ENCODE data around the gene ADK. TPM values are rescaled to one million over a fixed set of nuclear protein-coding genes. Genes with fewer than 3 reads are reported as not detected.

Gene ADK
- total RNA-seq, 1 donor from 2014 or later, result 32.5 TPM

GRCh38 chr10:74379474-74379873 lies 228.5 kb downstream of the ADK start:
- no peak for ATAC-seq
- intact Hi-C loops (cut with DNase I), result no loop called here
- DNase-seq (ENCODE audit: low spot score), result no peak

DNA sequence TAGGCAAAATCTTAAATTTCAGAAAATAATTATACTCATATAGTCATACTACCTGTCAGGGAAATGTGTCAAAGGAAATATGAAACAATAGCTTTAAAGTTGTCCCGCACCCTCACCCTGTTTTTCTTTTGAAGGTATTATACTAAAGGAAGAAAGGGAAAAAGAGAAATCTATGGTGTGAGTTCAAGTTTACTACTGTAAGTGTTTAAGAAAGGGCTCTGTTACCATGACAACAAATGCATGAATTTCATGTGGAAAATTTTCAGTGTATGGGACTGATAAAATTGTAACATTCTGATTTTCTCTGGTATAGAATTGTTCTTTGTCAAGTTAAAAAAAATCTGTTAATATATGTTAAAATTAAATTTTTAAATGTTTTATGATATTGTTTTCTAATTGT lies 229.8 kb downstream of the ADK start:
- no peak for ATAC-seq

DNA sequence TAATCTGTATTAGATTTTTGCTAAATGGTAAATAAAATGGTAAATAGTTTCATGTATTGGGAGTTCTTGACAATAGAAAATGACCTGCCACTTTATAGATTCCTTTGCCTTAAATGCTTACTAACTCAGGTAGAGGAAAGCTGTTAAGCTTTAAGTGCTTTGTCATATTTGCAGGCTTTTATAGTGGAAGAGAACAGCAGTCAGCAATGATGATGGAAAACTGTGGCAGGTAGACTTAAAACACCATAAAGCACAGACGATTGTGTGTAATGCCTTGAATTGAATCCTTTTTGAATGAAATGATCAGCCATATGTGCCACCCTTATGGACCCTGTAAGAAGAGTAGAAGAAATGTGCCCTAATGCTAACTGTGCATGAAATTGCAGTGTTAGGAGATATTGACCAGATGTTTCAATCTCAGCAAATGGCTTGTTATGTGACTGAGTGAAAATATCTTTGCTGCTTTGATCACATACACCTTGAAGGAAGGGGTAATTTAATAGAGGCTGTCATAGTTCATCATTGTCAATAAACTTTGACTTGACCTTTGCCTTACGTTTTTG lies 230.4 kb downstream of the ADK start:
- DNase-seq (ENCODE audit: low spot score) (no peak), ATAC-seq (no peak)
- intact Hi-C loops (cut with DNase I), result no loop called here

More for the DNA sequence above, 229.8 kb downstream of the ADK start:
- intact Hi-C loops (cut with DNase I), result no loop called here
- no peak for DNase-seq (ENCODE audit: low spot score)

- ATAC-seq (no peak), DNase-seq (ENCODE audit: low spot score) (no peak)
- intact Hi-C loops (cut with DNase I), result no loop called here
Measured at GRCh38 chr10:74382663-74383062, 231.6 kb downstream of the ADK start.

DNA sequence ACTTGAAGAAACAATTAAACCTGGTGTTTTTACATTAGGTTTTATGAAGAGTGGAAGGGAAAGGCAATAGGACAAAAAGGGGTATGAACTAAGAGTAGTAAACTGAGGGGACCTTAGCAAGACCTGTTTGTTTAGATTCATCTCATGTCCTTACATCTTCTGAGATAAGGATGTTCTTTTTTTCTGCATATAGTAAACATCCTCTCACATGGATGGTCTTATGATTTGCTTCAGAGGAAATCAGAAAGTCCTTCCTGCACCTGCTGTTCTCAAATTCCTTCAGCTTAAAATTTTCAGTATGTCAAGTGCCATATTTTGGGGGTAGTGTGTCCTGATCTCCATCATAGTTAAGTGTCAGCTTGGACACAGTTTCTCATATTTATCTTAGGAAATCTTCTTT lies 232.6 kb downstream of the ADK start:
- DNase-seq (ENCODE audit: low spot score) (no peak), ATAC-seq (no peak)
- intact Hi-C loops (cut with DNase I), result no loop called here

GRCh38 chr10:74384615-74385183 lies 233.7 kb downstream of the ADK start:
- ATAC-seq, result no peak
- intact Hi-C loops (cut with DNase I), result no loop called here
- no peak for DNase-seq (ENCODE audit: low spot score)

- no peak for DNase-seq (ENCODE audit: low spot score)
- no peak for ATAC-seq
- intact Hi-C loops (cut with DNase I), result no loop called here
Measured at GRCh38 chr10:74388801-74389200, 237.8 kb downstream of the ADK start.

GRCh38 chr10:74391786-74392185 lies 240.8 kb downstream of the ADK start:
- DNase-seq (ENCODE audit: low spot score) (no peak), ATAC-seq (no peak)
- intact Hi-C loops (cut with DNase I), result no loop called here

DNA sequence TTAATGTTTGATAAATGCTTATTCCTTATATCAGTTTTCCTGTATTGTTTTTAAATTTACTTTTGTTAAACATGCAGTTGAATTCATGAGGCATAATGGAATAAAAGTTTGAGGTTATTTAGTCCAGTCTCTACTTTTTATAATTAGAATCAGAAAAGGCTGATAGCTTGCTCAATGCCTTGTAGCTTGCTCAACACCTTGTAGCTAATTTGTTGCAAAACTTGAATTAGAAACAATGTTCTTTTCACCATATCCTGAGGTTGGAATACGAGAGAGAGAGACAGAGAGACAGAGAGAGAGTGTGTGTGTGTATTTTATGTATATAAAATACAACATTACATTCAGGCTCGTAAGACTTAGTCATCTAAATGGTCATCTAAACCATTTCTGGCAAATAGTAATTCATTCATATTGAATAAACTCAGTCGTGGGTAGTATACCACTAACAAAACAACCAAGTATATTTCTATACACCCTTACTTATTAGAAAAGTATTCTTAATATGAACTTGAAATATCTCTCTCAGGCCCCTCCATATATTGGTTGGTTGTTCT lies 243.5 kb downstream of the ADK start:
- intact Hi-C loops (cut with DNase I), result no loop called here
- ATAC-seq (no peak), DNase-seq (ENCODE audit: low spot score) (no peak)

DNA sequence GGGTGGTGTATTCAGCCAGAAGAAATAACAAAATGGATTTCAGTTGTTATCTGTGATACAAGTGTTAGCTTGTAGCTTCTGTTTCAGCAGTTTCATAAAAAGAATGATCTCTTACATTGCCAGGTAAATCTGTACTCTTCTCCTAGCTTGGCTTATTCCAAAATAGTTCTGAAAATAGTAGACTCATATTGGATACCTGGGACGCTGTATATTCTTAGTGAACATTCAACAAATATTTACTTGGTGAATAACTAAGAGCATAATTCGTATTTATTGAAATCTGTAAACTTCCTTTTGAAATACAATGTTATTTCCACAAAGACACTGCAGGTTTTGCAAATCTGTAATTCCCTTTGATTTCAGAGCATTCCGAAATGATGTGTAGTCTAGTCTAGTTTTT lies 249.2 kb downstream of the ADK start:
- ATAC-seq (no peak), DNase-seq (ENCODE audit: low spot score) (no peak)
- intact Hi-C loops (cut with DNase I), result no loop called here

- ATAC-seq (no peak), DNase-seq (ENCODE audit: low spot score) (no peak)
- intact Hi-C loops (cut with DNase I), result no loop called here
Measured at GRCh38 chr10:74406006-74406405, 255.0 kb downstream of the ADK start.

DNA sequence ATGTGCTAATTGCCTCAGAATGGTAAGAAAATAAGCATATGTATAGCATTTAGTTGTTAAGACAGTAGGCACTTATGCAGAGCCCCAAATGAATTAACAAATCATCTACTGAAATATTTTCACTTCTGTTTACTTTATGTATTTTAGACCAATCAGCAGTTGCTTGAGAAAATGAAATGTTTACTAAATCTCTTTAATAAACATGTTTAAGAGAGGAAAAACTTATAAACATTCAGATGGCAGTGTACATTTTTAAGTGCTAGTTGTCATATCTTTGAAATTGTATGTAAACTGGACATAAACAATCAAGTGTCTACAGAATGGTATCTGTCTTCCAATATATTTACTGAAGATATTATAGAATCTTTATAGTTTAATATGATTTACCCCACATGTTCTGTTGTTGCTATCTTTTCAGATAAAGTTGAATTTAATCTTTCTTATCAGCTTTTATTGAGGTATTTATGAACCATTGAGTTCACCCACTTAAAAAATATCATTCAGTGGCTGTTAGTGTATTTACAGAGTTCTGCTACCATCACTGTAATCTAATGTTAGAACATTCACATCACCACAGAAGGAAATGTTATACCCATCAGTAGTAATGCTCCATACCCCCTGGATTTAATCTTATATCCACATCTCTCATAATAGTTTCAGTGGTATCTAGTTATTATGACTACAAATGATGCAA lies 264.3 kb downstream of the ADK start:
- ATAC-seq, result no peak
- no peak for DNase-seq (ENCODE audit: low spot score)
- intact Hi-C loops (cut with DNase I), result no loop called here

DNA sequence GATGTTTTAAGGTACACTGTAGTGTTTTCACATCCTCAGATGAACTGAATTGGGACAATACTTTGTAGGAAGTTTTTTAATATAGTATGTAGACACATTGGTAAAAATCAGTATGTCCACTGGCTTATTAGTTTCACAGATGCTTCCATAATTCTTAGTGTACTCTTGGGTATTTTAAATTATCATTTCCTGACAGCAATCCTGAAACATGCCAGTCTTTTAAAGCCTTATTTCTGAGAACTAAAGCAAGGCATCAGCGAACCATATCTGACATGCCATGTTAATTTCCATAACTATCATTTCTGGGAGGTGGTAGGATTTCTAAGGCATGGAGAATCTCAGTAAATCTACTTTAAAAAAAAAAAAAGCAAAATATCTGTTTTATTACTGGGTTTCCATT lies 266.4 kb downstream of the ADK start:
- no peak for DNase-seq (ENCODE audit: low spot score)
- ATAC-seq, result no peak
- intact Hi-C loops (cut with DNase I), result no loop called here

DNA sequence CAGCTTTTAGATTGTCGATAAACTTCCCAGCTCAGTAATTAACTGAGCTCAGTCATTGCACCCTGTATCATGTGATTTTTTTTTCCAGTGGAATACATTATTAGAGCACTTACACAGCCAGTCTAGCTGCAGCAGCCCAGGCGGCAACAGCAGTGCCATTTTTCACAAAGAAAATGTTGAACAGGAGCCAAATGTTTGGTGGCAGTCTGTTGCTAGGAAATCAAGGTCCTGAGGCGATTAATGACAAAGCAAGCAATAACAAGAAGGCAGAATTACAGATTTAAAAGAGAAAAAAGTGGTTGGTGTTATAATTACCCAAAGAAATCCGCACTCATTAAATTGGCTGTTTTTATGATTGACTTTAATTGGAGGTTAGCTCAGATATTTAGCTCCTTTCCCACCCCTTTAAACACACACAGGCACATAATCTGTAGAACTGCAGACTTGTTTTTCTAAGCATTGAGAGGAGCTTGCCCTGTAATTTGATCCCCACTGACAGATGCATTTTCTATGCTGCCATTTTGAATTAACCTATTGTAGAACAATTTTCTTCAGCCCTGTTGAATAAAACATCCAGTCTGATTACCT lies 267.4 kb downstream of the ADK start:
- DNase-seq (ENCODE audit: low spot score) (no peak), ATAC-seq (peak; percentile 51)
- intact Hi-C loops (cut with DNase I), result no loop called here

- ATAC-seq (no peak), DNase-seq (ENCODE audit: low spot score) (no peak)
- intact Hi-C loops (cut with DNase I), result no loop called here
Measured at GRCh38 chr10:74419491-74419951, 268.5 kb downstream of the ADK start.

GRCh38 chr10:74419958-74420375 lies 268.9 kb downstream of the ADK start:
- intact Hi-C loops (cut with DNase I), result no loop called here
- ATAC-seq (no peak), DNase-seq (ENCODE audit: low spot score) (no peak)

GRCh38 chr10:74424565-74424964 lies 273.5 kb downstream of the ADK start:
- intact Hi-C loops (cut with DNase I), result no loop called here
- no peak for ATAC-seq
- no peak for DNase-seq (ENCODE audit: low spot score)

GRCh38 chr10:74425456-74426001 lies 274.5 kb downstream of the ADK start:
- no peak for DNase-seq (ENCODE audit: low spot score)
- intact Hi-C loops (cut with DNase I), result no loop called here
- ATAC-seq, result no peak

DNA sequence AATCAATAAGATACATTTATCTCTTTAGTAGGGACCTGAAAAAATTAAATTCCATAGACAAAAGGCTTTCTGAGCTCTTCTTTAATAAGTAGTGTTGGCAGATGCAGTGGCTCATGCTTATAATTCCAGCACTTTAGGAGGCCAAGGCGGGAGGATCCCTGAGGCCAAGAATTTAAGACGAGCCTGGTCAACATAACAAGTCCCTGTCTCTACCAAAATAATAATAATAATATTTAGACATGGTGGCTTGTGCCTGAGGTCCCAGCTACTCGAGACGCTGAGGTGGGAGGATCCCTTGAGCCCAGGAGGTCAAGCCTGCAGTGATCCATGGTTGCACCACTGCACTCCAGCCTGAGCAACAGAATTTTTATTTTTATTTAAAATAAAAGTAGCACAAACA lies 280.8 kb downstream of the ADK start:
- DNase-seq (ENCODE audit: low spot score) (no peak), ATAC-seq (no peak)
- intact Hi-C loops (cut with DNase I), result no loop called here

All from sciatic nerve (tissue), 2 donors.